Subcutaneous abdominal adipose tissue (tissue), 5 donors: ENCODE data around the gene TMTC2.

ENCODE experiments used
- H3K27ac ChIP-seq: one replicate; pipeline ENCODE4 v1.7.0; 2013; ENCODE audit warnings: low read depth, mild to moderate bottlenecking, inconsistent platforms, low read length, moderate library complexity
- H3K27me3 ChIP-seq, 5 donors: one replicate each; pipeline ENCODE4 v1.7.0; 2013; ENCODE audit warnings: low read length in 5 of 5, inconsistent platforms in 1 of 5; ENCODE audit not compliant: control insufficient read depth in 5 of 5, insufficient read depth in 4 of 5
- H3K36me3 ChIP-seq, 5 donors: one replicate each; pipeline ENCODE4 v1.7.0; 2013; ENCODE audit warnings: low read length in 5 of 5; ENCODE audit not compliant: control insufficient read depth in 5 of 5, insufficient read depth in 5 of 5
- H3K4me1 ChIP-seq, 5 donors: one replicate each; pipeline ENCODE4 v1.7.0; 2013; ENCODE audit warnings: low read length in 5 of 5, mild to moderate bottlenecking in 3 of 5, moderate library complexity in 1 of 5; ENCODE audit not compliant: control insufficient read depth in 5 of 5, insufficient read depth in 5 of 5
- H3K4me3 ChIP-seq, 5 donors: one replicate each; pipeline ENCODE4 v1.7.0; 2013; ENCODE audit warnings: low read length in 5 of 5, low read depth in 1 of 5
- H3K9ac ChIP-seq, 5 donors: one replicate each; pipeline ENCODE4 v1.7.0; 2013; ENCODE audit warnings: low read length in 5 of 5, mild to moderate bottlenecking in 4 of 5, moderate library complexity in 3 of 5
- H3K9me3 ChIP-seq, 5 donors: one replicate each; pipeline ENCODE4 v1.7.0; 2013; ENCODE audit warnings: low read length in 5 of 5; ENCODE audit not compliant: control insufficient read depth in 5 of 5
- donor health status: healthy.
- donor health status: healthy.
- donor health status: healthy.
- donor health status: healthy.
- donor health status: healthy.

TMTC2 gene

DNA sequence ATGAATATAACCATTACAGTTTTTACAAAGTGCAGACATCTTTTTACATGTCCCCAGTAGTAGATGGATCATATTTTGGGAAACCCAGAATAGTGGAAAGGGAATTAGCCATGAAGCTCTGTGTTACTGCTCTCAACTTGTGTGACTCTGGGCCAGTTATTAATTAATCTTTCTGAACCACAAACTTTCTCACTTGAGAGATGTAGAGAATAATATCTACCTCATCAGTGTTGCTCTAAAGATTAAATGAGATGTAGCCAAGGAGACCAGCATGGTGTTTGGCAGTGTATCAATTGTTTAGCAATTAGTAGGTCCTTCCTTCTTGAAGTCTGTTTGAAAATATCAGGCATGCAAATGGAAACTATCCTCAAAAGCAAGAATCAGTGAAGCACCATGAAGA is 169.2 kb downstream of the TMTC2 start:
- Histone ChIP-seq H3K9ac (no peak overlapping the region), H3K36me3 (peaks cover 0 to 5% (median 0%) of the 10 kb centered on the region in 5 donors), H3K27ac (no peak overlapping the region)

DNA sequence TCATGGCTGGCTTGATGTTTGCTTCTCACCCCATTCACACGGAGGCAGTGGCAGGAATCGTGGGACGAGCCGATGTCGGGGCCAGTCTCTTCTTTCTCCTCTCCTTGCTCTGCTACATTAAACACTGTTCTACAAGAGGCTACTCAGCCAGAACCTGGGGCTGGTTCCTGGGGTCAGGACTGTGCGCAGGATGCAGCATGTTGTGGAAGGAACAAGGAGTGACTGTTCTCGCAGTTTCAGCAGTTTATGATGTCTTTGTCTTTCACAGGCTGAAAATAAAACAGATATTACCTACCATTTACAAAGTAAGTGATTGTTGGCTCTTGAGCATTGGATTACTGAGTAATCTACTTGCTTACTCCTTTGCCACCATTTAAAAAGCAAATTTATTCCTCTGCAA is 170.6 kb downstream of the TMTC2 start:
- no peak overlapping the region for H3K27ac ChIP-seq
- H3K4me1 ChIP-seq = peaks cover 0 to 5% (median 0%) of the 10 kb centered on the region in 5 donors
- H3K4me3 ChIP-seq = no peak overlapping the region
- no peak overlapping the region for H3K9ac ChIP-seq
- no peaks in the 10 kb centered on the region for H3K9me3 ChIP-seq
- H3K27me3 ChIP-seq = no peaks in the 10 kb centered on the region
- H3K36me3 ChIP-seq = peaks cover 0 to 5% (median 0%) of the 10 kb centered on the region in 5 donors

More for the DNA sequence above, 169.2 kb downstream of the TMTC2 start:
- Histone ChIP-seq H3K9me3 (no peaks in the 10 kb centered on the region), H3K4me1 (peaks cover 0 to 5% (median 0%) of the 10 kb centered on the region in 5 donors), H3K4me3 (no peak overlapping the region), H3K27me3 (no peaks in the 10 kb centered on the region)

DNA sequence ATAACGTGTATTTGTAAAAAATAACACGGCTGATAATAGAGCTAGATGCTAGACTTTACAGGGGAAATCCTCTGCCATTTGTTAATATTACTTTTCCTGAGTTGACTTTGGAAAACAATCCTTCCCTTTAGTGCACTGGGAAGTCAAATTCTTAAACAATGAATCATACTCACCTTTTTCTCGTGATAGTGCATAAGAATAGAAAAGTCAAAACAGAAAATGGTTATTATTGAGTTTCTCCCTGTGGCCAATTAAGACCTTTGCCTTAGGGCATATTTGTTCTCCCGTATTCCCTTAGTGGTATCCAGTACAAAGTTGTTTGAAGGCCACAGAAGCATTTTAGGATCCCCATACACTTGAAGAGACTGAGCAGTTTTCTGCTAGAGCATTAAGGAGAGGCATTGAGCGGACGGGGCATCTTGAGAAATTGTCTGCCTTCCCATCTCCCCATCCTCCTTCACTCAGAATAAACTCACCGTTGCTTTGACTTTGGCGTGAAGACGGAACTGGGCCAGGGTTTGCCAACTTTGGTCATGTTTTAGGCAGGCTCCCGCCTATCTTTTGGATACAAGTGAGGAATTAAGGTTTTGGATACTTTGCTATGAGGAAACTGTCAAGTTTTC is 171.3 kb downstream of the TMTC2 start:
- Histone ChIP-seq H3K9ac (no peak overlapping the region), H3K4me1 (peaks cover 0 to 5% (median 0%) of the 10 kb centered on the region in 5 donors), H3K27me3 (no peaks in the 10 kb centered on the region), H3K9me3 (no peaks in the 10 kb centered on the region), H3K4me3 (no peak overlapping the region), H3K27ac (no peak overlapping the region), H3K36me3 (peaks cover 0 to 5% (median 0%) of the 10 kb centered on the region in 5 donors)

DNA sequence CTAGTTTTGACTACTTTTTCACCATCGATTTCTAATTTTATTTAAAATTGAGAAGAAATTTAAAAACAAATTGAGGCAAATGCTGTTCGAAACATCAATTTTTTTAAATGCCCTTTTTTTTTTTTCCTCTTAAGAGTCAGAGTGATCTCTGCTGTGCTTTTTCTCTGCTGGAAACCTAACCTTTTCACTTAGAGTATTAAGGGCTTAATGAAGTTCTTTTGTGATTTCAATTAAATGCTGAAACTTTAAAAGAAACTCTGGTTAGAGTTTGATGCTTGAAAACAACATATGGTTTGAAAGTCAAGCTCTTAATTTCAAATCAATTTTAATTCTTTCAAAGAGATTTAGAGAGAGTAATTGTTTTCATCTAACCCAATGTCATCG is 171.8 kb downstream of the TMTC2 start:
- Histone ChIP-seq H3K27ac (no peak overlapping the region), H3K4me3 (no peak overlapping the region), H3K36me3 (peaks cover 0 to 5% (median 0%) of the 10 kb centered on the region in 5 donors), H3K4me1 (peaks cover 0 to 5% (median 0%) of the 10 kb centered on the region in 5 donors), H3K27me3 (no peaks in the 10 kb centered on the region), H3K9me3 (no peaks in the 10 kb centered on the region), H3K9ac (no peak overlapping the region)

DNA sequence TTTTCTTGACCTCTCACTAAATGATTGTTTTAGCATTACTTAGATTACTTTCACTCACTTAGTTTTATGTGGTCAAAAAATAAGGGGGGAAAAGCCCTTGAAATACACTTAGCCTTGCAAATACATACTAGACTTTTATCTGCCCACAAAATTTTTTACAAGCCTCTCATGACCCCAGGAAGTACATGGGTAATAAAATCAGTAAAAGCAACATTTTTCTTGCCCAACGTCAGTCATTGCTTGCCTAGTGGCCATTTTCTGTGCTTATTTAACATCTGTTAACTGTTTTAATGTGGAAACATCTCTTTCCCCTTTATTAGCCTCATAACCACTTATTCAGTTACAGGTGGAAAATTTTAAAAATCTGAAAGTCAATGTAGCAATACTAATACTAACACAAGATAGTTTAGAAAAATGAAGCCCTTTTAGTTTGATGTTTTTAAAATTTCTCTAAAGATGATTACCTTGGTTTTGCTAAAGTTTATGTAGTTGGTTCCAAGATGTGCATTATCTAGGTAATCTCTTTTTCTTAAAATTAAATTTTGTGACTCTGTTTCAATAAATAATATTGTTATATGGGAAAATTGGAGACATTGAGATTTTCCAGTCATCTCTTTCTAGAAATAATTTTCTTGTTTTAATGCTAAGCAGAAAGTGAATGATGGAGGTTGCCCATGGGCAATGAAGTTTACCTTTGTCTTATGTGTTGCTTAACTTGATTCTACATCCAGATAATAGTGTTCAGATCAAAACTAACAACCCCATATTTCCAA is 175.5 kb downstream of the TMTC2 start:
- H3K9me3 ChIP-seq = no peaks in the 10 kb centered on the region
- peaks cover 0 to 4% (median 0%) of the 10 kb centered on the region in 5 donors for H3K4me1 ChIP-seq
- no peak overlapping the region for H3K4me3 ChIP-seq
- no peak overlapping the region for H3K9ac ChIP-seq
- peaks cover 0 to 2% (median 0%) of the 10 kb centered on the region in 5 donors for H3K36me3 ChIP-seq
- H3K27me3 ChIP-seq = no peaks in the 10 kb centered on the region
- no peak overlapping the region for H3K27ac ChIP-seq

GRCh38 chr12:82862876-82863649 is 176.4 kb downstream of the TMTC2 start:
- Histone ChIP-seq H3K36me3 (no peaks in the 10 kb centered on the region), H3K4me3 (no peak overlapping the region), H3K9me3 (no peaks in the 10 kb centered on the region), H3K9ac (no peak overlapping the region), H3K4me1 (peaks cover 0 to 10% (median 0%) of the 10 kb centered on the region in 5 donors), H3K27me3 (no peaks in the 10 kb centered on the region), H3K27ac (no peak overlapping the region)

GRCh38 chr12:82866227-82866775 is 179.6 kb downstream of the TMTC2 start:
- Histone ChIP-seq H3K27ac (no peak overlapping the region), H3K27me3 (no peaks in the 10 kb centered on the region), H3K9ac (no peak overlapping the region), H3K4me3 (no peak overlapping the region), H3K4me1 (peaks cover 0 to 10% (median 0%) of the 10 kb centered on the region in 5 donors), H3K9me3 (no peaks in the 10 kb centered on the region), H3K36me3 (no peaks in the 10 kb centered on the region)

- Histone ChIP-seq H3K27ac (no peak overlapping the region), H3K4me1 (peaks cover 0 to 10% (median 0%) of the 10 kb centered on the region in 5 donors), H3K4me3 (no peak overlapping the region), H3K9ac (no peak overlapping the region), H3K27me3 (no peaks in the 10 kb centered on the region), H3K36me3 (no peaks in the 10 kb centered on the region), H3K9me3 (no peaks in the 10 kb centered on the region)
Measured at GRCh38 chr12:82866946-82867345, 180.2 kb downstream of the TMTC2 start.

DNA sequence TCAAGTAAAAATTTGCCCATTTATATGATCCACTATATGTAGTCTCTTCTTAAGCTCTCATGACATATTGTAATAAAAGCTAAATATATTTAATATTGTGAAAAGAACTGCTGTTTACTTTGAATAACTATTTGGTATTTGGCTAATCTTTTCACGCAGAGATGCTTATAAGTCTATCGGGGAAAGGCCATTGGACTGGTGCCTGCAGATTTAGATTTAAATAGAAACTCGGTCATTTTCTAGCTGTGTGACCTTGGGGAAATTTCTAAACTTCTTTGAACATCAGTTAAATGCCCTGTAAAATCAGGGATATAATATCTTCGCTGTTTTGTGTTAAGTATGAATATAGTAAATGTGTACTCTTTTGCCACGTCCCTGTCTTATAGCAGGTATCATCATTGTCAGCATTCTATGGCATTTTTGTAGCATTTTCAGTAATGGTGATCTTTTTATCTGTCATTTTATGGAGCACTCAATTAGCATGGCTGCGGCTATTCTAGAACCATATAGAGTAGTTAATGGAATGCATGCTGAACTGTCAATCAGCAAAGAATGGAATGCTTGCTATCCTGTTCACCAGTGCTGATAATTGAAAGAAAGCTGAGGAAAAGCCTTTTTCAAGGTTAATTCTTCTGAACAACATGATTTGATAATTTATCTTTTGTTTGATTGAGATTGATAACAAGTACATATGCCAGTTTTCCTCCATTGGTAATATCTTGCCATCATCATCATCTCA is 181.2 kb downstream of the TMTC2 start:
- H3K36me3 ChIP-seq = no peaks in the 10 kb centered on the region
- no peaks in the 10 kb centered on the region for H3K27me3 ChIP-seq
- no peaks in the 10 kb centered on the region for H3K9me3 ChIP-seq
- H3K27ac ChIP-seq = no peak overlapping the region
- peaks cover 0 to 10% (median 0%) of the 10 kb centered on the region in 5 donors for H3K4me1 ChIP-seq
- H3K9ac ChIP-seq = no peak overlapping the region
- no peak overlapping the region for H3K4me3 ChIP-seq
